ENCODE measurements around the gene AK9. TPM values are rescaled to one million over a fixed set of nuclear protein-coding genes. Genes with fewer than 3 reads are reported as not detected.

Gene AK9
- total RNA-seq, 4 donors from 2014 or later = 8.4 to 15.0 (median 10.6) TPM

DNA sequence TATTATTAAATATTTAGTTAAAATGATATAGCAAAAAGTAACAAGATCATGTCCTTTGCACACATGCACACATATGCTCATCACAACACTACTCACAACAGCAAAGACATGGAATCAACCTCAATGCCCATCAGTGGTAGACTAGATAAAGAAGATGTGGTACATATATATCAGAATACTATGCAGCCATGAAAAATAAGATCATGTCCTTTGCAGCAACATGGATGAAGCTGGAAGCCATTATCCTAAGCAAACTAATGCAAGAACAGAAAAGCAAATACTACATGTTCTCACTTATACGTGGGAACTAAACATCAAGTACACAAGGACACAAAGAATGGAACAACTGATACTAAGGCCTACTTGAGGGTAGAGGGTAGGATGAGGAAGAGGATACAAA is 14.3 kb downstream of the AK9 start:
- intact Hi-C loops (cut with DNase I) = no loop called here
- no peak for DNase-seq (ENCODE audit: extremely low spot score)
- Histone ChIP-seq H3K9me3 (no peaks in the 10 kb centered on the region), H3K36me3 (peaks cover 0 to 2% (median 0%) of the 10 kb centered on the region in 4 donors), H3K4me1 (peaks cover 0 to 7% (median 0%) of the 10 kb centered on the region in 4 donors), H3K4me3 (no peak overlapping the region), H3K27ac (replicated peaks in 1 of 4) (no peak overlapping the region), H3K27me3 (no peaks in the 10 kb centered on the region)
- TF ChIP-seq POLR2AphosphoS5 (IDR thresholded peaks at IDR 0.05) (no peak), POLR2A (IDR thresholded peaks at IDR 0.05; ENCODE audit: low read depth) (no peak), EP300 (IDR thresholded peaks at IDR 0.05) (no peak)
- TF ChIP-seq, protein P1, sequence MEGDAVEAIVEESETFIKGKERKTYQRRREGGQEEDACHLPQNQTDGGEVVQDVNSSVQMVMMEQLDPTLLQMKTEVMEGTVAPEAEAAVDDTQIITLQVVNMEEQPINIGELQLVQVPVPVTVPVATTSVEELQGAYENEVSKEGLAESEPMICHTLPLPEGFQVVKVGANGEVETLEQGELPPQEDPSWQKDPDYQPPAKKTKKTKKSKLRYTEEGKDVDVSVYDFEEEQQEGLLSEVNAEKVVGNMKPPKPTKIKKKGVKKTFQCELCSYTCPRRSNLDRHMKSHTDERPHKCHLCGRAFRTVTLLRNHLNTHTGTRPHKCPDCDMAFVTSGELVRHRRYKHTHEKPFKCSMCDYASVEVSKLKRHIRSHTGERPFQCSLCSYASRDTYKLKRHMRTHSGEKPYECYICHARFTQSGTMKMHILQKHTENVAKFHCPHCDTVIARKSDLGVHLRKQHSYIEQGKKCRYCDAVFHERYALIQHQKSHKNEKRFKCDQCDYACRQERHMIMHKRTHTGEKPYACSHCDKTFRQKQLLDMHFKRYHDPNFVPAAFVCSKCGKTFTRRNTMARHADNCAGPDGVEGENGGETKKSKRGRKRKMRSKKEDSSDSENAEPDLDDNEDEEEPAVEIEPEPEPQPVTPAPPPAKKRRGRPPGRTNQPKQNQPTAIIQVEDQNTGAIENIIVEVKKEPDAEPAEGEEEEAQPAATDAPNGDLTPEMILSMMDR (IDR thresholded peaks at IDR 0.05) = no peak
- 92% methylated on average over 1 of the region's 1 CpG for WGBS

DNA sequence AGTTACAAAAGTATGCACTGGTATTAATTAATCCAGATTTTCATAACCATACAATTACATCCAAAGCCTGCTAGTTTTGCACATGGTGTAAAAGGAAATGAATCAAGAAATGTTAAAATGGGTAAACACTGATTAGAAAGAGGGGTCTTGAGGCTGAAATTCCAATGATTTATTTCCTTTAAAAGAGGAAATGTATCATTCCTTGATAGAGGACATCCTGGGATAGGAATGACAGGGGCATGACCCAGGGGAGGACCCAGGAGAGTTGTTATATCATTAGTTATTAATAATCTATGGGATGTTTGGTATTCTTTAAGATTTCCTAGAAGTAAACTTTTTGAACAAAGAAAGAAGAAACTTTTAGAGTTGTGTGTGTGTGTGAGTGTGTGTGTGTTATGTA is 18.2 kb downstream of the AK9 start:
- no peak for DNase-seq (ENCODE audit: extremely low spot score)
- TF ChIP-seq POLR2A (IDR thresholded peaks at IDR 0.05; ENCODE audit: low read depth) = no peak
- TF ChIP-seq, protein P1 (IDR thresholded peaks at IDR 0.05) = no peak
- TF ChIP-seq POLR2AphosphoS5 (IDR thresholded peaks at IDR 0.05) = no peak
- TF ChIP-seq EP300 (IDR thresholded peaks at IDR 0.05) = no peak
- Histone ChIP-seq H3K4me1 (no peaks in the 10 kb centered on the region), H3K36me3 (peaks cover 0 to 17% (median 0%) of the 10 kb centered on the region in 4 donors), H3K27me3 (no peaks in the 10 kb centered on the region), H3K27ac (replicated peaks in 1 of 4) (no peak overlapping the region), H3K4me3 (no peak overlapping the region), H3K9me3 (no peaks in the 10 kb centered on the region)
- intact Hi-C loops (cut with DNase I) = no loop called here

DNA sequence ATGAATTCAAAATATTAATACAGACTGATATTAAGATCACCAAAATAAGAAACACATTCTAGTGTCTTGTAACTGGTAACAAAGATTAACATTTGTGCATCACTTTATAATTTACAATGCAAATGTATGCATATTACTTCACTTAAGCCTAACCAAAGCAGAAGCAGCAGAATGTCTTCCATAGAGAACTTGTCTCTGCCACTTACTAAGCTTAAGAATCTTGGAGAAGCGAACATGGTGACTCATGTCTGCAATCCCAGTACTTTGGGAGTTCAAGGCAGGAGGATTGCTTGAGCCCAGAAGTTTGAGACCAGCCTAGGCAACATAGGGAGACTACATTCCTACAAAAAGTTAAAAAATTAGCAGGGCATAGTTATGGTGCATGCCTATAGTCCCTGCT is 18.8 kb downstream of the AK9 start:
- no peak for TF ChIP-seq POLR2A (IDR thresholded peaks at IDR 0.05; ENCODE audit: low read depth)
- no peak for TF ChIP-seq POLR2AphosphoS5 (IDR thresholded peaks at IDR 0.05)
- TF ChIP-seq, protein P1 (IDR thresholded peaks at IDR 0.05) = no peak
- TF ChIP-seq EP300 (IDR thresholded peaks at IDR 0.05) = no peak
- H3K4me1 ChIP-seq = no peaks in the 10 kb centered on the region
- no peak overlapping the region for H3K27ac ChIP-seq (replicated peaks in 1 of 4)
- H3K36me3 ChIP-seq = peaks cover 0 to 17% (median 0%) of the 10 kb centered on the region in 4 donors
- no peak for DNase-seq (ENCODE audit: extremely low spot score)
- no peaks in the 10 kb centered on the region for H3K9me3 ChIP-seq
- 100% methylated on average over 1 of the region's 1 CpG for WGBS
- no peak overlapping the region for H3K4me3 ChIP-seq
- H3K27me3 ChIP-seq = no peaks in the 10 kb centered on the region
- intact Hi-C loops (cut with DNase I) = no loop called here

DNA sequence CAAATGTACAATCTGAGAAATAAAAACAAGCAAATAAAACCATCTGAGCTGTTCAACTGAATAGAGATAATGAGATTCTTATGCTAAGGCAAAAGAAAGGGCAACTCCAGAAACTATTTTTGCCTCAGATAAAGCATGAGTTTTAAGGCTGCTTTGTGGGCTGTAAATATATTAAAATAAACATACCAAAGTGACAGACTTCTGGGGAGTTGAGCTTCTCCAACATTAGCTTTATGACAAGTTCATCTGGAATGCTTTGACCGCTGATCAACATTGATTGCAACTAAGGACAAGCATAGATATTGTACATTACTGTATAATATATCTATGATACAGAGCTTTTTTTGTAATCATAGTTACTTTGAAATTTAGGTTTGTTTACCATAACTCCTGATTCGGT is 19.3 kb downstream of the AK9 start:
- H3K9me3 ChIP-seq = no peaks in the 10 kb centered on the region
- TF ChIP-seq POLR2A (IDR thresholded peaks at IDR 0.05; ENCODE audit: low read depth) (no peak), EP300 (IDR thresholded peaks at IDR 0.05) (no peak), POLR2AphosphoS5 (IDR thresholded peaks at IDR 0.05) (no peak)
- TF ChIP-seq, protein P1 (IDR thresholded peaks at IDR 0.05) = no peak
- H3K36me3 ChIP-seq = peaks cover 0 to 17% (median 0%) of the 10 kb centered on the region in 4 donors
- H3K4me1 ChIP-seq = no peaks in the 10 kb centered on the region
- no peak for DNase-seq (ENCODE audit: extremely low spot score)
- intact Hi-C loops (cut with DNase I) = no loop called here
- WGBS = 79% methylated on average over 2 of the region's 2 CpGs
- H3K27me3 ChIP-seq = no peaks in the 10 kb centered on the region
- no peak overlapping the region for H3K27ac ChIP-seq (replicated peaks in 1 of 4)
- no peak overlapping the region for H3K4me3 ChIP-seq

DNA sequence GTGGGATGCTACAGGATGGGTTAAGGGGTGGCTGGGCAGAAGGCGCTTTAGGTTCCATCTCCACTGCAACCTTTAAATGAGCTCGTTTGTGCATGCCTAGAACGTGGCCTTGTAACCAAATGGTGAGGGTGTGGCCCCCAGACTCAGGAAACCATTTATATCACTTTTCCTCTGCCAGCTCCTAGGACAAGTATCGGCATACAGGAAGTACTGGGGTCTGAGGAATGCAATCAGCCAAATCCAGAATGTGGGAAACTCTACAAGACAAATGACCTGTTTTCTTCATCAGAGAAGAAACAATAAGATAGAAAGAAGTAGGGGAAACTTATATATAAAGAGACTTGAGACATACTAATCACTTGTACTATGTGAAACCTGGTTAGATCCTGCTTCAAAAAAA is 21.2 kb downstream of the AK9 start:
- intact Hi-C loops (cut with DNase I) = no loop called here

More for the DNA sequence above, 21.2 kb downstream of the AK9 start:
- Histone ChIP-seq H3K27ac (replicated peaks in 1 of 4) (no peak overlapping the region), H3K4me1 (no peaks in the 10 kb centered on the region), H3K27me3 (no peaks in the 10 kb centered on the region), H3K36me3 (peaks cover 0 to 17% (median 0%) of the 10 kb centered on the region in 4 donors), H3K4me3 (no peak overlapping the region), H3K9me3 (no peaks in the 10 kb centered on the region)
- DNase-seq (ENCODE audit: extremely low spot score) = no peak
- TF ChIP-seq, protein P1 (IDR thresholded peaks at IDR 0.05) = no peak
- no peak for TF ChIP-seq POLR2AphosphoS5 (IDR thresholded peaks at IDR 0.05)
- TF ChIP-seq POLR2A (IDR thresholded peaks at IDR 0.05; ENCODE audit: low read depth) = no peak
- no peak for TF ChIP-seq EP300 (IDR thresholded peaks at IDR 0.05)
- WGBS = 76% methylated on average over 4 of the region's 4 CpGs
